Measurements from ENCODE around the gene LLGL1. TPM values are rescaled to one million over a fixed set of nuclear protein-coding genes. Genes with fewer than 3 reads are reported as not detected.
A peak's percentile ranks its signal among the peaks of the same experiment; 100 is the strongest.

Gene LLGL1
- 10 to 100 TPM; 38.0 to 50.8 (median 41.0) TPM for total RNA-seq (2021; fragmentation: NEBNext Ultra II Directional; extraction: Animal tissue kit (Norgen Biotek cat#: 25700))
- long read RNA-seq, partial matches to known transcripts: 0 of 1 reads
- long read RNA-seq, other reads (novel, unspliced or antisense): 1 of 1 reads

DNA sequence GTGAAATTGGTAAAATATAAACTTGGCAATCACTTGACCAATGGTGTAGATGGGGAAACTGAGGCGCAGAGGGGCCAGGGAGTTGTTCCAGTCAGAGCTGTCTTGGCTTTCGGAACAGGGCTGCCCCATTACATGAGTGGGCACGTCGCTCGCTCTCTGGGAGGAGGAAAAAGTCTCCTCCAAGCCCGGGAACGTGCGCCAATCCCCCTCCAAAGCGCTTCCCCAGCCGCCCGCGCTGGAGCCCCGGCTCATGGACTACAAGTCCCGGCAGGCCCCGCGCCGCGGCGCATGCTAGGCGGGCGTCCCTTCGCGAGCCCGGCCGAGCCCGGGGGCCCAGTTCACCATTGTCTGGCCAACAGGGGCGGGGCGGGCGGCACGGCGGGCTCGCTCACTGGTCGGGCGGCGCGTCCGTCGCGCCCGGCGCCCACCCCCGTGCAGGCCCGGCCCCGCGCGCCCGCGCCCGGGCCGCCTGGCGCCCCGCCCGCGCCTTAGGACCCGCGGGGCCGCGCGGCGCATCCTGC lies at the start of gene LLGL1:
Gene LLGL1 (plus strand): TSS at position 515 of the 521 bp plus-strand sequence. CDS start 48 bp downstream, outside the sequence.
- Mint-ChIP-seq H3K4me3 (peak within 1 kb of the TSS; percentile 98), H3K27me3 (ENCODE audit: insufficient read depth) (no peaks in the 10 kb centered on the region; the same call in 1 of the 2 replicates), H3K9me3 (no peaks in the 10 kb centered on the region), H3K36me3 (ENCODE audit: low read depth) (peaks cover 6% of the 10 kb centered on the region), H3K27ac (peak within 1 kb of the TSS; percentile 91), H3K4me1 (ENCODE audit: low read depth) (peaks cover 53% of the 10 kb centered on the region)
- TF ChIP-seq, protein P1, sequence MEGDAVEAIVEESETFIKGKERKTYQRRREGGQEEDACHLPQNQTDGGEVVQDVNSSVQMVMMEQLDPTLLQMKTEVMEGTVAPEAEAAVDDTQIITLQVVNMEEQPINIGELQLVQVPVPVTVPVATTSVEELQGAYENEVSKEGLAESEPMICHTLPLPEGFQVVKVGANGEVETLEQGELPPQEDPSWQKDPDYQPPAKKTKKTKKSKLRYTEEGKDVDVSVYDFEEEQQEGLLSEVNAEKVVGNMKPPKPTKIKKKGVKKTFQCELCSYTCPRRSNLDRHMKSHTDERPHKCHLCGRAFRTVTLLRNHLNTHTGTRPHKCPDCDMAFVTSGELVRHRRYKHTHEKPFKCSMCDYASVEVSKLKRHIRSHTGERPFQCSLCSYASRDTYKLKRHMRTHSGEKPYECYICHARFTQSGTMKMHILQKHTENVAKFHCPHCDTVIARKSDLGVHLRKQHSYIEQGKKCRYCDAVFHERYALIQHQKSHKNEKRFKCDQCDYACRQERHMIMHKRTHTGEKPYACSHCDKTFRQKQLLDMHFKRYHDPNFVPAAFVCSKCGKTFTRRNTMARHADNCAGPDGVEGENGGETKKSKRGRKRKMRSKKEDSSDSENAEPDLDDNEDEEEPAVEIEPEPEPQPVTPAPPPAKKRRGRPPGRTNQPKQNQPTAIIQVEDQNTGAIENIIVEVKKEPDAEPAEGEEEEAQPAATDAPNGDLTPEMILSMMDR (IDR thresholded peaks at IDR 0.05): no peak
- DNase-seq: peak; percentile 93

DNA sequence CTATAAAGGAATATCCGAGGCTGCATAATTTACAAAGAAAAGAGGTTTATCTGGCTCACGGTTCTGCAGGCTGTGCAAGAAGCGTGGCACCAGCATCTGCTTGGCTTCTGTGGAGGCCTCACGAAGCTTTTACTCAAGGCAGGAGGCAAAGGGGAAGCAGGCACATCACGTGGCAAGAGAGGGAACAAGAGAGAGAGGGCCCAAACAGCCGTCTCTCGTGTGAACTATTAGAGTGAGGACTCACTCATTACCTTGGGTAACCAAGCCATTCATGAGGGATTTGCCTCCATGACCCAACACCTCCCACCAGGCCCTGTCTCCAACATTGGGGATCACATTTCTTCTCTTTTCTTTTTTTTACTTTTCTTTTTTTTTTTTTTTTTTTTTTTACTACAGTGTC lies 49.3 kb upstream of the LLGL1 start:
- H3K27ac Mint-ChIP-seq: no peak overlapping the region
- H3K9me3 Mint-ChIP-seq: no peaks in the 10 kb centered on the region
- peaks cover 3% of the 10 kb centered on the region for H3K27me3 Mint-ChIP-seq (ENCODE audit: insufficient read depth)

DNA sequence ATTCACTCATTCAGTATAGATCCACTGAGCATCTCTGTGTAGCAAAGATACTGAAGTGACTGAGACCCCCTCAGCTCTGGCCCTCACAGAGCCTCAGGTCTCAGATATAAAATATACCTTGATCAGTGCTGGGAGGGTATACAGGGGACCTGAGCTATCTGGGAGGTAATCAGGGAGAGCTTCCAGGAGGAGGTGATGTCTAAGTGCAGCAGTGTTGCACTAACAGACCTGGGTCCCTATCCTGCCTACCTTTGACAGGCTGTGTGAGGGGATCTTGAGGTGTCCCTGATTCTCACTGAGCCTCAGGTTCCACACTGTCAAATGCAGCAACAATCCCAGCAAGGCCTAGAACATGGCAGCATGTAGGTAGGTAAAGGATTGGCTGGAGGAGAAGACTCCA lies 48.3 kb upstream of the LLGL1 start:
- Mint-ChIP-seq H3K9me3 (no peaks in the 10 kb centered on the region), H3K36me3 (ENCODE audit: low read depth) (no peaks in the 10 kb centered on the region), H3K27ac (no peak overlapping the region), H3K27me3 (ENCODE audit: insufficient read depth) (peaks cover 3% of the 10 kb centered on the region), H3K4me1 (ENCODE audit: low read depth) (peaks cover 9% of the 10 kb centered on the region), H3K4me3 (no peak overlapping the region)
- no peak for DNase-seq
- TF ChIP-seq, protein P1 (IDR thresholded peaks at IDR 0.05): no peak

More for the DNA sequence above, 49.3 kb upstream of the LLGL1 start:
- TF ChIP-seq, protein P1 (IDR thresholded peaks at IDR 0.05): no peak
- no peak for DNase-seq
- Mint-ChIP-seq H3K4me3 (no peak overlapping the region), H3K4me1 (ENCODE audit: low read depth) (peaks cover 6% of the 10 kb centered on the region; the same call in 1 of the 2 replicates), H3K36me3 (ENCODE audit: low read depth) (no peaks in the 10 kb centered on the region)

DNA sequence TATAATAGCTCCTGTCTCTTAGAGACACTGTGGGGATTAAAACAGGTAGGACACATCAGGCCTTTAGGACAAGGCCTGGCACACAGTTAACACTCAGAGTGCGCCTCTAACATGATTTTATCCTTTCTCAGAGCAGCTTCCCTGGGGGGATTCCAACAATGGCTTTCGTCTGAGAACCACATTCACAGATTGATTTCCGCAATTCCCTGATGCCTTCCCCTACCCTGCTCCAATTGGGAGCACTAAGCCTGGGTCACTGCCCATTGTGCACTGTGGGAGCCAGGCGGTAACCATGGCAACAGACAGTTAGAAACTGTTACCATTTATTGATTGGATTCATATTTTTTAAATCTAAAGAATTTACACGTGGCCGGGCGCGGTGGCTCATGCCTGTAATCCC lies 47.7 kb upstream of the LLGL1 start:
- Mint-ChIP-seq H3K9me3 (no peaks in the 10 kb centered on the region), H3K36me3 (ENCODE audit: low read depth) (no peaks in the 10 kb centered on the region), H3K4me1 (ENCODE audit: low read depth) (peaks cover 13% of the 10 kb centered on the region), H3K4me3 (no peak overlapping the region), H3K27me3 (ENCODE audit: insufficient read depth) (peaks cover 3% of the 10 kb centered on the region), H3K27ac (no peak overlapping the region)
- no peak for DNase-seq
- TF ChIP-seq, protein P1 (IDR thresholded peaks at IDR 0.05): no peak

DNA sequence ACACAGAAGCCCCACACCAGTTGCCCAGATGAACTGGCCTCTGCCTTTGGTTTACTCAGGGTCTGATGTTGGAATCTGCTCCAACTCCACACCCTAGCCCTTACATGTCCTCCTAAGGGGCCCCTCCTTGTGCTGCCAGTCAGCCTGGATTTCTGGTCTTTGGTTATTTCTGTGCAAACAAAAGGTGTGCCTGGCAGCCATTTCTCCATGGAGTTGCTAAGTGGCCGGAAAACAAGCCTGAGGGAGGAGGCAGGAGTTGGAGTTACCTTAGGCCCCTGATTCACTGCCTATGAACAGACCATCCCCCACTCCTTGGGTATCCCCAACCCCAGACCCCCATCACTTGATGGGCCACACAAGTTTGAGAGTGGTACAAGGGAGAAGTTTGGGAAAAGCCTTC lies 46.2 kb upstream of the LLGL1 start:
- no peak overlapping the region for H3K4me3 Mint-ChIP-seq
- H3K36me3 Mint-ChIP-seq (ENCODE audit: low read depth): no peaks in the 10 kb centered on the region

More for the DNA sequence above, 46.2 kb upstream of the LLGL1 start:
- DNase-seq: no peak
- TF ChIP-seq, protein P1 (IDR thresholded peaks at IDR 0.05): no peak
- Mint-ChIP-seq H3K9me3 (no peaks in the 10 kb centered on the region), H3K27me3 (ENCODE audit: insufficient read depth) (peaks cover 3% of the 10 kb centered on the region), H3K4me1 (ENCODE audit: low read depth) (peaks cover 13% of the 10 kb centered on the region), H3K27ac (no peak overlapping the region)

Data from HFFc6 (cell line).